Hippocampal formation (tissue), 2 donors: ENCODE data around the gene RUSC1.

Source experiments
- DNase-seq, 2 donors: peaks; one replicate each; lab custom pipeline; 2025; lab: John Stamatoyannopoulos, UW

RUSC1 gene

GRCh38 chr1:155295942-155296267, 24.8 kb upstream of the RUSC1 start:
- DNase-seq, result no peak

DNA sequence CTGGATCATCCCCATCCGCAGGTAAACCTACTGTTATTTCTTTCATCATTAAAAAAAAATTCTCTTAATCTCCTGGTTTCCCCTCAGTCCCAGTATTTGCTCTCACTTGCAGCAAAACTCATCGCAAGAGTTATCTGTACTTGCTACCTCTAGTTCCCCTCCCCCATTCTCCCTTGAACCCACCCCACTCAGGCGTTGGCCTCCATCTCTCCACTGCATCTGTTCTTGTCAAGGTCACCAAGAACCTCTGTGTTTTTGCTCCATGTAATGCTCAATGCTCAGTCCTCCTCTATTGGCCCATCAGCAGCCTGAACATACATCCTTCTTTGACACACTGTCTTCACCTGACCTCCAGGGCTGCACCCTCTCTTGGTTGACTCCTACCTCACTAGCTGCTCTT, 24.0 kb upstream of the RUSC1 start:
- no peak for DNase-seq

DNA sequence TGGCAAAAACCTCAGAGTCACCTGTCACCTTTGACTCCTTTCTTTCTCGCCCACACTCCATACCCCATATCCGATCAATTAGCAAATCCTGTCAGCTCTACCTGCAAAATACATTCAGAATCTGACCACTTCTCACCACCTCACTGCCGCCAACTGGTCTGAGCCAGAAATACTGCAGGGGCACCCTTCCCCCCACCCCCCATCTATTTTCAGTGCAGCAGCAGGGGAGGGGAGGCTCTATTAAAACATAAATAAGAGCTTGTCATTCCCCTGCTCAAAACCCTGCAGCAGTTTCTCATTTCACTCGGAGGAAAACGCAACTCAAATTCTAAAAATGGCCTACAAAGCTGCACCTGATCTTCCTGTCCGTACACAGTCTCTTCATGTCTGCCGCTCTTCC, 23.3 kb upstream of the RUSC1 start:
- no peak for DNase-seq

GRCh38 chr1:155300024-155300423, 20.7 kb upstream of the RUSC1 start:
- no peak for DNase-seq

GRCh38 chr1:155300553-155301329, 20.0 kb upstream of the RUSC1 start:
- DNase-seq, result no peak

GRCh38 chr1:155301342-155301841, 19.3 kb upstream of the RUSC1 start, which contains the start of gene PKLR:
PKLR (minus strand) TSS chr1:155301438; CDS start chr1:155301395, 43 bp downstream.
- no peak for DNase-seq

- DNase-seq, result no peak
Observed at GRCh38 chr1:155304558-155305063, 16.1 kb upstream of the RUSC1 start.

GRCh38 chr1:155305881-155306391, 14.8 kb upstream of the RUSC1 start:
- no peak for DNase-seq

DNA sequence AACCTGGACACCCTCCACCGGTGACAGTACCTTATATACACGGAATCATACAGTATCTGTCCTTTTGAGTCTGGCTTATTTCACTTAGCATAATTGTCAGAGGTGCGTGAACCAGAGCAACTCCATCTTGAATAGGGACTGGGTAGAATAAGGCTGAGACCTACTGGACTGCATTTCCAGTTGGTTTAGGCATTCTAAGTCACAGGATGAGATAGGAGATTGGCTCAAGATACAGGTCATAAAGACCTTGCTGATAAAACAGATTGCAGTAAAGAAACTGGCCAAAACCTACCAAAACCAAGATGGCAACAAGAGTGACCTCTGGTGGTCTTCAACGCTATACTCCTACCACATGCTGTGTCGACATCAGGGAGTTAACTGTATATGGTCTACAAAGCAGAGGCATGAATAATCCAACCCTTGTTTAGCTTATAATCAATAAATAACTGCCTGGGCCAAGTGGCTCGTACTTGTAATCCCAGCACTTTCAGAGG, 13.4 kb upstream of the RUSC1 start:
- no peak for DNase-seq

- peak; percentile 98 to 99 for DNase-seq
Observed at GRCh38 chr1:155308493-155309422, 11.9 kb upstream of the RUSC1 start, which contains the start of gene FDPS. FDPS (plus strand) TSS chr1:155308866; CDS start chr1:155309790, 924 bp downstream.

DNA sequence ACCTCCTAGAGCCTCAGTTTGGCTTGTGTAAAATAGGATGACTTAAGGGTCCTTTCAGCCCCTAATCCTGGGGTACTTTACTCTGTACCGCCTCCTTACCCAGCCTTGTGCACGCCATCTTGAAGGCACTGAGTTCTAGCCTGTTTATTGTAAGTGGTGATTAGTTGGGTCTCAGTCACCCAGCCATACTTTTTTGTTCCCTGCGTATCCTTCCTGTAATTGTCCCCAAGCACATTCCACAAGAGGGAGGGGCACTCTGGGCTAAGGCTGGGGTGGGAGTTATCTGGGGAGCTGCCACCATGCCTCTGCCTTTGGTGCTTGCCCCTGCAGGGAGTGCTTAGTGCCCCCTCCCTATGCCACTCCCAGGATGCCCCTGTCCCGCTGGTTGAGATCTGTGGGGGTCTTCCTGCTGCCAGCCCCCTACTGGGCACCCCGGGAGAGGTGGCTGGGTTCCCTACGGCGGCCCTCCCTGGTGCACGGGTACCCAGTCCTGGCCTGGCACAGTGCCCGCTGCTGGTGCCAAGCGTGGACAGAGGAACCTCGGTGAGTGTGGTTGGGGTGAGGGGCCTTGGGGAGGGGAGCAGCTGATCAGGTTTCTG, 11.2 kb upstream of the RUSC1 start:
- no peak for DNase-seq

DNA sequence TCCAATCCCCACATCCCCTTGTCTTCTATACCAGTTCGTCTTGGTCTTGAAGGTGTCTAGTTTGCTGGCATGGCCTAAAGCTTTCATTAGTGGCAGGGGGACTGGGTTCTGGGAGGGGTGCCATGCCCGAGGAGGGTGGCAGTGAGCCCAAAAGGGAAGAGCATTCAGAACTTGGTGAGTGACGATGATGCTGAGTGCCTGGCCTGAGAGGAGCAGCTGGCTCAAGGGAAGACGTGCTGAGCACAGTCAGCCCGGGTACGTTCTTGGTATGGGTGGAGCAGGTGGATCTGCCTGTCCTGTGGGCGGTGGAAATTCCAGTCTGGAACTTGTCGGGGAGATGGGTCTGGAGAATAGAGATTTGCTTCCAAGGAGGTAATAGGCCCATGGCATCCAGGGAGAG, 7.4 kb upstream of the RUSC1 start:
- DNase-seq, result peak in 1 of 2 donors; percentile 20

- DNase-seq, result no peak
Observed at GRCh38 chr1:155316922-155317321, 3.8 kb upstream of the RUSC1 start.

- no peak for DNase-seq
Observed at GRCh38 chr1:155318082-155318481, 2.6 kb upstream of the RUSC1 start.

DNA sequence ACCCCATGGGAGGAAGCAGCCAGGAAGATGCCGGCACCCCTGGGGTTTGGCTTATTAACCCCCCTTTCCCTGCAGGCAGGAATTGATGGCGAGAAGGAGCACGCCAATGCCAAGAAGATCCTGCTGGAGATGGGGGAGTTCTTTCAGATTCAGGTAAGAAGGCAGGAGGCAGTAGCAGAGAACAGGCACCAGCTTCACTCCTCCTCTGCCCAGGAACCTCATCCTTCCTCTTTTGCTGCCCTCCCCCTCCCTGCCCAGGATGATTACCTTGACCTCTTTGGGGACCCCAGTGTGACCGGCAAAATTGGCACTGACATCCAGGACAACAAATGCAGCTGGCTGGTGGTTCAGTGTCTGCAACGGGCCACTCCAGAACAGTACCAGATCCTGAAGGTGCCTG, 1.2 kb upstream of the RUSC1 start:
- DNase-seq, result no peak

GRCh38 chr1:155320252-155320651, 442 bp upstream of the RUSC1 start:
- no peak for DNase-seq

GRCh38 chr1:155321639-155322503, 1.2 kb downstream of the RUSC1 start:
- no peak for DNase-seq

- DNase-seq, result peak in 1 of 2 donors; percentile 31
Observed at GRCh38 chr1:155322571-155322952, 1.9 kb downstream of the RUSC1 start.

- DNase-seq, result peak; percentile 58 to 80
Observed at GRCh38 chr1:155322953-155323728, 2.4 kb downstream of the RUSC1 start.

- peak; percentile 55 to 78 for DNase-seq
Observed at GRCh38 chr1:155323729-155324036, 3.0 kb downstream of the RUSC1 start.
